HEK293T (cell line): ENCODE results near the gene WNT7A.

ENCODE experiments used
- BHLHE40 ChIP-seq: fragments of 450-650 bp; IDR thresholded peaks from 2 replicates; pipeline ENCODE4 v1.6.1; 2016; ENCODE audit warnings: mild to moderate bottlenecking, moderate library complexity, borderline replicate concordance
- FOXA1 ChIP-seq: fragments of 450-650 bp; IDR thresholded peaks from 2 replicates; pipeline ENCODE4 v1.6.1; 2016; ENCODE audit warnings: mild to moderate bottlenecking
- FOXK2 ChIP-seq: fragments of 450-650 bp; IDR thresholded peaks from 2 replicates; pipeline ENCODE4 v1.6.1; 2016; ENCODE audit warnings: mild to moderate bottlenecking
- FOXM1 ChIP-seq: fragments of 450-650 bp; IDR thresholded peaks from 2 replicates; pipeline ENCODE4 v1.6.1; 2017; ENCODE audit warnings: mild to moderate bottlenecking, borderline replicate concordance
- L3MBTL2 ChIP-seq: fragments of 450-650 bp; conservative IDR thresholded peaks from 2 replicates; pipeline ENCODE4 v1.6.1; 2016; ENCODE audit warnings: mild to moderate bottlenecking
- LEF1 ChIP-seq: fragments of 450-650 bp; IDR thresholded peaks from 2 replicates; pipeline ENCODE4 v1.6.1; 2017; ENCODE audit warnings: mild to moderate bottlenecking, borderline replicate concordance
- PKNOX1 ChIP-seq: fragments of 450-650 bp; IDR thresholded peaks from 2 replicates; pipeline ENCODE4 v1.6.1; 2016
- SP1 ChIP-seq: fragments of 450-650 bp; IDR thresholded peaks from 2 replicates; pipeline ENCODE4 v1.6.1; 2017

GRCh38 chr3:13879102-13879945 lies 547 bp downstream of the WNT7A start:
- no peak for TF ChIP-seq SP1
- TF ChIP-seq FOXK2 = no peak
- TF ChIP-seq FOXA1 = no peak
- no peak for TF ChIP-seq LEF1
- TF ChIP-seq BHLHE40 = no peak
- TF ChIP-seq L3MBTL2 = no peak
- TF ChIP-seq PKNOX1 = no peak
- no peak for TF ChIP-seq FOXM1
